Suppressor macrophage (primary cell): ENCODE results near the gene UPK3B.
"Not testable (repeated sequence)": the region's sequence is repeated elsewhere in the genome, so short reads cannot be mapped to it uniquely, and the experiment has no call there.

Experiments used
- DNase-seq, 4 experiments: peaks; one replicate each; pipeline ENCODE4 v3.0.0-alpha.2; 2020 to 2022

UPK3B gene

GRCh38 chr7:76513817-76514799 is 3.8 kb downstream of the UPK3B start:
- DNase-seq = no peak

- no peak for DNase-seq
These were observed 4.8 kb downstream of the UPK3B start for GRCh38 chr7:76514926-76515771.

- peak in 2 of 4 experiments; percentile 54 to 74 for DNase-seq
These were observed 5.7 kb downstream of the UPK3B start for GRCh38 chr7:76515999-76516443.

- not testable (repeated sequence) for DNase-seq
These were observed 6.6 kb downstream of the UPK3B start for GRCh38 chr7:76516932-76517331.

GRCh38 chr7:76526183-76526582 is 15.8 kb downstream of the UPK3B start:
- not testable (repeated sequence) for DNase-seq

GRCh38 chr7:76531643-76532042 is 21.3 kb downstream of the UPK3B start:
- DNase-seq = not testable (repeated sequence)

- DNase-seq = not testable (repeated sequence)
These were observed 32.8 kb downstream of the UPK3B start, which contains the start of gene SPDYE16 for GRCh38 chr7:76543197-76543596. TSS of gene SPDYE16 (minus strand) at chr7:76543297. CDS start at chr7:76541459, 1,838 bp downstream.

- peak; percentile 90 to 92 (median 92) for DNase-seq
These were observed 38.9 kb downstream of the UPK3B start for GRCh38 chr7:76549025-76549854.

GRCh38 chr7:76549855-76550248 is 39.5 kb downstream of the UPK3B start:
- DNase-seq = peak in 2 of 4 experiments; percentile 19 to 30

GRCh38 chr7:76551992-76552391 is 41.6 kb downstream of the UPK3B start:
- DNase-seq = not testable (repeated sequence)

- not testable (repeated sequence) for DNase-seq
These were observed 49.3 kb downstream of the UPK3B start for GRCh38 chr7:76559685-76560084.

GRCh38 chr7:76560157-76560556 is 49.8 kb downstream of the UPK3B start:
- not testable (repeated sequence) for DNase-seq

GRCh38 chr7:76561342-76561741 is 51.0 kb downstream of the UPK3B start:
- not testable (repeated sequence) for DNase-seq

- not testable (repeated sequence) for DNase-seq
These were observed 54.6 kb downstream of the UPK3B start for GRCh38 chr7:76565001-76565400.
